ENCODE measurements around the gene SLC1A7.

SLC1A7 gene

DNA sequence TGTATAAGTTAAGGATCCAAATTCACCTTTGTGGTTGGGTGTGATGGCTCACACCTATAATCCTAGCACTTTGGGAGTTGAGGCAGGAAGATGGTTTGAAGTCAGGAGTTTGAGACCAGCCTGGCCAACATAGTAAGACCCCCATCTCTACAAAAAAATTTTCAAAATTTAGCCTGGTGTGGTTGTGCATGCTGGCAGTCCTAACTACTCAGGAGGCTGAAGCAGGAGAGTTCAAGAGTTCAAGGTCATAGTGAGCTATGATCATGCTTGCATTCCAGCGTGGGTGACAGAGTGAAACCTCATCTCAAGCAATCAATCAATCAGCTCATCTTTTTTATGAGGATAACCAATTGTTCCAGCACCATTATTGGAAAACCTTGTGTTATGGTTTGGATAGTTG lies 16.5 kb upstream of the SLC1A7 start:
- no peak for DNase-seq (ENCODE audit: low spot score)

DNA sequence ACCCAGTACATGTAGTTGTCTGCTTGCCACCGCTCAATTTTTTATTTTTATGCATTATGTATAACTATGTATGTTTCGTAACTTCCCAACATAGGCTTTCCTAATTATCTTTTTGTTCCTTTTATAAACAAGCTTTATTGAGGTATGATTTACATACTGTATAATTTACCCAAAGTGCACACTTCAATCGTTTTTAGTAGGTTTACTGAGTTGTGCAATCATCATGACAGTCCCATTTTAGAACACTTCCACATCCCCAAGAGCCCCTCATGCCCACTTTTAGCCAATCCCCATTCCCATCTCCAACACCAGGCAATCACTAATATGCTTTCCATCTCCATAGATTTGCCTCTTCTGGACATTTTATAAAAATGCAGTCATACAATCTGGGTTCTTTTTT lies 14.3 kb upstream of the SLC1A7 start:
- DNase-seq (ENCODE audit: low spot score): no peak

DNA sequence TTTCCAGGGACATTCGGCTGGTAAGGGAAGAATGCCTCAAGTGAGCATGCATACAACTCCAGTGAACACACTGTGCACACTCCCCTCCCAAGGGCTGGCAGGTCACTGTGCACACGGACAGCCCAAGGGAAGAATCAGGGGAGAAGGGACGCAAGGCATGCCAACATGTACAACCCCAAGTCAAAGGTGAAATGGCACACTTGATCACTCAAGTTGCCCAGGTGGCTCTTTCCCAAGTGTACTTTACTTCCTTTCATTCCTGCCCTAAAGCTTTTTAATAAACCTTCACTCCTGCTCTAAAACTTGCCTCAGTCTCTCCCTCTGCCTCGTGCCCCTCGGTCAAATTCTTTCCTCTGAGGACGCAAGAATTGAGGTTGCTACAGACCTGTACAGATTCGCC lies 13.5 kb upstream of the SLC1A7 start:
- DNase-seq (ENCODE audit: low spot score): no peak

DNA sequence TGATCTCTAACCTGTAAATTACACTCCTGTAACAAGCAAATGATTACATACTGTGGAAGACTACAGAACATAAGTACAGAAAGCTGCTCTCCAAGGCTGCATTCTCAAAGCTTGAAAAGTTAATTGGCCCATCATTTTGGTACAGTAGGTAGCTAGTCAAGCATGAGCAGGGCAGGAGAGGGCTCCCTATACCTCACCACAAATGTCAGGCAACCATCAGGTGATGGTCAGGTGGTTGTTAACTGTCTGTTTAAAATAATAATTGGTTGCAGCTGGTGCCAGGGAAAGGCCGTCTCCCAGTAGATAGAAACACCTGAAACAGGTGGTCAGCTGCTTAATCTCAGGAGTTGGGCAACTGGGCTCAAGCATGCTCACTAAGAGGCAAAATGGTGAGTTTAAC lies 13.1 kb upstream of the SLC1A7 start:
- DNase-seq (ENCODE audit: low spot score): no peak

DNA sequence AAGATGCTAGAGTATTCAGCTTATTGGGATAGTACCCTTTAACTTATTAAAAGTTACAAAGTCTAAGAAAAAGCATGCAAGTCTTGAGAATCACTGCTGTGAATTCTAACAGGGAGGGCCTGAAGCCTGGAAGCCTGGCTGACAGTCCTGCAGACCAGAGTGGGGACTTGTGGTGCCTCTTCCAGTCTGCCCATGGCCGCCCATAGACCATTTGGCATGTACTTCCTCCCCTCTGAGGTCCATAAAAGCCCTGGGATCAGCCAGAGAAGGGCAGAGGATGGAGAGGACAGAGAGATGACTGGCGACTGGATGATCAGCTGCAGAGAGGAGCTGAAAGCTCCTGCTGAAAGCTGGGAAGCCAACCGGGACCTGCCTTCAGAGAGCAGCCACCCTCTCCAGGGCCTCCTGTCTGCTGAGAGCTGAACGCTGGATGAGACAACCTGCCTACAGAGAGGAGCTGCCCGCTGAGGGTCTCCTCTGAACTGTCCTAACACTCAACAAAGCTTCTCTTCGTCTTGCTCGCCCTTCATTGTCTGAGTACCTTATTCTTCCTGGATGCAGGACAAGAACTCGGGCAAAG lies 12.5 kb upstream of the SLC1A7 start:
- DNase-seq (ENCODE audit: low spot score): no peak

DNA sequence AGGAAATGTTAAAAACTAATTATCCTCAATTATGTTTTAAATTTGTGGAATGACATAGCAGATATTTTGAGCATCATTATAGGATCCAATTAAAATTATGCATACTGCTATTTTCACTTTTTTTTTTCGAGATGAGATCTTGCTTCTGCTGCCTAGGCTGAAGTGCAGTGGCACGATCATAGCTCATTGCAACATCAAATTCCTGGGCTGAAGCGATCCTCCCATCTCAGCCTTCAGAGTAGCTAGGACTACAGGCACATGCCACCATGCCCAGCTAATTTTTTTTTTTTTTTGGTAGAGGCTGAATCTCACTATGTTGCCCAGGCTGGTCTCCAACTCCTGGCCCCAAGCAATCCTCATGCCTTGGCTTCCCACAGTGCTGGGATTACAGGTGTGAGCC lies 11.3 kb upstream of the SLC1A7 start:
- DNase-seq (ENCODE audit: low spot score): no peak

DNA sequence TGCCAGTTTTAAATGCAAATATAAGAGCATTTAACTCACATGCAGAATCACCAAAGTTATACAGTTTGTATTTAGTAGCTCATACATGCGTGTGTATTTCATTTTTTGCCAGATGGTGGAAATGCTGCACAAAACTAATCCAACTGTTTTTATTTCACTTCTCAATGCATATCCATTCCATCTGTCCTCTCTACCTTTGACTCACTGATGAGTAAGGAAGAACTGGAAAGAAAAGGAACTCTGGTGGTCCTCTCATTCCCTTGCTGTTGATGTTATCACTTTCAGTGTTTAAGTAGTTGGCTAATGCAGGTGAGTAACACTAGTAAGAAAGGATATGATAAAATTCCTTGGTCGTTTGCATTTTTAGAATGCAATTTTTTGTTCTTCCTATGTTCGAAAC lies 5.7 kb upstream of the SLC1A7 start:
- no peak for DNase-seq (ENCODE audit: low spot score)

DNA sequence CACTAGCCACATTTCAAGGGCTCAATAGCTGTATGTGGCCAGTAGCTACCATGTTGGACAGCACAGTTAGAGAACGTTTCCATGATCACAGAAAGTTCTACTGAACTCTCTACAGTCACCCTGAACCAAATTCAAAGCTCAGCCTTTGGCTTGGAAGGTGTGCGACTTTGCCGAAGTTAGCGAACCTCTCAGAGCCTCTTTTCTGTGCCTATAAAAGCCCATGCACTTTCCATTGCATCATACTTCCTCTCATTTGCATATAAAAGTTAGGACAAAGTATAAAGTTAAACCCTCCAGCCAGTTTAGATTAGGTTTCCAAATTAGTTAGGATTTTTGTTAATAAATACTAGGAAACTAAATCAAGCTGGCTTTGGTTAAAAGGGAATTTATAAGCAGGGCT lies 4.7 kb upstream of the SLC1A7 start:
- DNase-seq (ENCODE audit: low spot score): no peak

DNA sequence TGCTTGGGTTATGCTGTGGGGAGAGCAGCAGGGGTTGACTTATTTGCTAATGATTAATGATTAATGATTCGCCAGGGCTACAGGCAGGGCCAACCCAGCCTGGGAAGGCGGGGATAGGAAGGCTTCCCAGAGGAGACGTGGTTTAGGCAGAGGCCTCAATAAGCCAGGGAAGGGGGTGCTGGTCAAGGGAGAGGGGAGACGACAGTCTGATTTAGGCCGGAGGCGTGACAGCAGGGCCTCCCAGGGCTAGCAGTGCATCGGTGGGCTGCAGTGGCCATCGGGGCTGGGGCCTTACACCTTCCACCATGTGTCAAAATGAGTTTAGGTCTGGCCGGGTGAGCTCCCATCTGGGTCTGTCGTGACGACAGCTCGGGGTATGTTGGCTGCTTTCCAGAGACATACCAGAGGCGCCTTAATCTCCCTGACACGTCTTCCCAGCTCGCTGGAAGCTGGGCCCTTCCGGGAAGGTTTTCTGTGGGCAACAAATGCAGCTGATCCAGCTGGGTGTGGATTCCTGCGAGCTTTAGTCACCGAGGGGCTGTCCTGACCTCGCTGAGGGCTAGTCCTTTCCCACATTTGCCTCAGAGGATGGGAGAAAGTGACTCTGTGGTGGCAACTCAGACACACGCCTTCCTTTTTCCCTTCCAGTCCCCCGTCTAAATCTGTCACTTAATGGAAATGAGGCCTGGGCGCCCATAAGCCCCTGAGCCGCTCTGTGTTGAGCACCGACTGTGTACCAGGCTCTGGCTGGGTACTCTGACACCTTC lies 3.7 kb upstream of the SLC1A7 start:
- peak; percentile 74 for DNase-seq (ENCODE audit: low spot score)

DNA sequence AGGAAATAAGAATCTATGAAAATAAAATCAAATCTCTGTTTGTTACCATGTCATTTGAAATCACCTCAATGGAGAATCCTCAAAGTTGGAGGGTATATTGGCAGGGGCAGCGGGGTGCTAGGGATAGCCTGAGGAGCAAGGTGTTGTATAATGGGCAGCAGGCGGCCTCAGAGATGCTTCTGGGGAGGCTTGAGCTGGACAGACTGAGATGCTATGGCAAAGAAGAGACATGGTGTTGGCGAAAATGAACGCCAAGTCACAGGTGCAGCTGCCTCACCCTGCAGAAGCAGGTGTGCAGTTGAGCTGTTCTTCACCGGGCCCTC lies 3.1 kb upstream of the SLC1A7 start:
- no peak for DNase-seq (ENCODE audit: low spot score)

DNA sequence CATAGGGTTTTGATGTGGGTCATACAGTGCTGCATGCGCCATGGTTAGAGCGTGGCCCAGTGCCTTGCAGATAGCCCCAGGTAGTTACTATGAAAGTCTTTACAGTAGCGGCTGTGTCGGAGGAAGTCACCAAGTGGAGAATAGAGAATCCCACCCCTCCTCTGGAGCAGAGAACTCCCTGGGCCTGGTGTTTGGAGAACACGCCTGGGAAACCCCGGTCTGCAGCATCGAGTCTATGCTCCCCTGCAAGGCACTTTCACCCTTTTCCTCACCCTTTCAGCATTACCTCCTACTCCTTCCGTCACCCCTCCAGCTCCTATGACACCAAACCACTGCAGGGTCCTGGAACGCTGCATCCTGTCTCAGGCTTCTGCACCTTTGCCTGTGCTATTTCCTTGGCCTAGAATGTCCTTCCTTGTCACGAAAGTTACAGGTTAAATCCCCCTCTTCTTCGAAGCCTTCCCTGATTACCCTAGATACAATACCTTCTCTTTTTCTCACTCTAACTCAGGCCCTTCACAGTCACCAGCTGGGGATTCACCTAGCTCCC lies 2.7 kb upstream of the SLC1A7 start:
- DNase-seq (ENCODE audit: low spot score): no peak

DNA sequence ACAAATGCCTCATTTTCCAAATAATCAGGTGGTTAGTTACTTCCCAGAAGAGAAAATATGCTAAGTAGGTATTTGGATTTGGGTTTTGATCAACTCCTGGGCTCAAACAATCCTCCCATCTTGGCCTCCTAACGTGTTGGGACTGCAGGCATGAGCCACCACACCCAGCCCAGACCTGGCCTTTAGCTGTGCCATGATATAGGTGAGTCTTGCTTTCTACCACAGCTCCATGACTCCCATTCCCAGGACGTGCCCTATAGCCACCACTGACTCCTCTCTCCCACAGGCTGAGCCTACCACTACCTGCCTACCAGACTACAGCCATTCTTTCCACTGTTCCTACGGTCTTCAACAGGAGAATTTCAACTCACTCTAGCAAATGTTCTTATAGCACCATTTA lies 1.8 kb upstream of the SLC1A7 start:
- no peak for DNase-seq (ENCODE audit: low spot score)

DNA sequence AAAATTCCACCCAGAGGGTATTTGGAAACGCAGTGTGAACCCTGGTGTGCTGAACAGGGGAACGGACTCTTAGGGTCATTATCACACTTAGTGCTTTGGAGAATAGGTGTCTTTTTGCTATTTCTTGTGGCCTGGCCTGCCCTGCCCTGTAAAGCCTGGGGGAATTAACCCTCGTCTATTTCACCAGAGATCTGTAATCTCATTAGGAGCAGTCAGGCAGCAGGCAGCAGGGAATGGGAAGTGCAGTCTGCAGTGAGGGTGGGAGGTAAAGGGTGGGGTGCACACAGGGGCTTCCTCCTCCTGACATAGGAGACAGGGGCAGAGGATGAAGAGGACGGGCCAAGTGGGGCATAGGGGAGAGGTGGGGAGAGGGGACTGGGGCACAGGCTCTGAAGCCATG lies 1.1 kb upstream of the SLC1A7 start:
- DNase-seq (ENCODE audit: low spot score): no peak

DNA sequence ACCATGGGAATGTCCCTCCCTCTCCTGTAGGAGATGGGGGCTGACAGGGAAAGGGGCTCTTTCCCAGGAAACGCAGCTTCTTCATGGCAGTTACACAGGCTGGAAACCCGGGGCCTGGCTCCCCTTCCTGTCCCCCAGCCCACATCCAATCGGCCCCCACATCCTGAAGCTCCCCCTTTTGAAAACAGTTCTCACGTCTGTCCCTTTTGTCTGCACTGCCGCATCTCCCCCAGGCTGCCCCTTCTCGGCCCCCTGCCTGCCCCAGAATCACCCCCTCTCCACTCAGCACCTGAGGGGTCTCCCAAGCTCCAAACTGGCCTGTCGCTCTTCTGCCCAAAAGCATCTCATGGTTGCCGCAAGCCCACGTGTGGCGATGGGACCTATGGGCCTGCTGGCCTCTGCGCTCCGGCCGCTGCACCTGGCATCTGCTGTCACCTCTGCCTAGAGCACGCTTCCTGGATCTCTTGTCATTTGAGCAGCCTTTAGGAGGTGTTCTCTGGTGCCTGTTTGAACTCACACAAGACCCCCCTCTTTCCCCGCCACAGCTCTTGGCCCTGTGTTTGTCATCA lies 867 bp downstream of the SLC1A7 start:
- no peak for DNase-seq (ENCODE audit: low spot score)

DNA sequence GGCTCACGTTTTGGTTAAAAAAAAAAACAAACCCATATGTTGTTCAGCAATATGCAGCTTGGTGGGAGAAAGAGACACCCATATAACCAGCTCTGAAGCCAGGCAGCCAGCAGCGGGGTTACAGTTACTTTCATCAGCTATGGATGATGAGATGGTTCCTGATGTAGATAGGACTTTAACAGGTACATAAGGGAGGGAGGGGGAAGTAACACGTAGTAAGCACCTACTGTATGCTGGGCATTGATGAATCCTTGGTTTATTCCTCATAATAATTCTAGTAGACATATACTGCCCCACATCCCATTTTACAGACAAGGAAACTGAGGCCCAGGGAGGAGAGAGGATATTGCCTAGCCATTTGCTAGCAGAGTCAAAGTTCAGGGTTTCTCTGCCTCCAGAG lies 2.0 kb downstream of the SLC1A7 start:
- no peak for DNase-seq (ENCODE audit: low spot score)

DNA sequence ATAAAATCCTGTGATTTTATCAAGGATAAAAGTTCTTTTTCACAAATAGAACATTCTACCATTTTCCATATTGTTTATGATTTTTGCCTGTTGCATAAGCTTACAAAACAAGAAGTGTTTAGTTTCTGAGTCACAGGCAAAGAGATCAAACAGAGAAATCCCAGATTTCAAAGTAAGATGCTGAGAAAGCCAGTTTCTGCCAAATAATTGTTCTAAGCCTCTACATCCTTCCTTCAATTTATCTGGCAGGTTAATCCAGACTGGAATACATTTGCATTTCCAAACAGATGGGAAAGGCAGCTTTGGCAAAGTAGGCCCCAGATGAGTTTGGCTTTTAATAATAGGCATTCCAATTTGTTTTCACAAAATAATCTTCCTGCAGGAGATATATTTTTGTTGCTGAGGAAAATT lies 2.5 kb downstream of the SLC1A7 start:
- no peak for DNase-seq (ENCODE audit: low spot score)

DNA sequence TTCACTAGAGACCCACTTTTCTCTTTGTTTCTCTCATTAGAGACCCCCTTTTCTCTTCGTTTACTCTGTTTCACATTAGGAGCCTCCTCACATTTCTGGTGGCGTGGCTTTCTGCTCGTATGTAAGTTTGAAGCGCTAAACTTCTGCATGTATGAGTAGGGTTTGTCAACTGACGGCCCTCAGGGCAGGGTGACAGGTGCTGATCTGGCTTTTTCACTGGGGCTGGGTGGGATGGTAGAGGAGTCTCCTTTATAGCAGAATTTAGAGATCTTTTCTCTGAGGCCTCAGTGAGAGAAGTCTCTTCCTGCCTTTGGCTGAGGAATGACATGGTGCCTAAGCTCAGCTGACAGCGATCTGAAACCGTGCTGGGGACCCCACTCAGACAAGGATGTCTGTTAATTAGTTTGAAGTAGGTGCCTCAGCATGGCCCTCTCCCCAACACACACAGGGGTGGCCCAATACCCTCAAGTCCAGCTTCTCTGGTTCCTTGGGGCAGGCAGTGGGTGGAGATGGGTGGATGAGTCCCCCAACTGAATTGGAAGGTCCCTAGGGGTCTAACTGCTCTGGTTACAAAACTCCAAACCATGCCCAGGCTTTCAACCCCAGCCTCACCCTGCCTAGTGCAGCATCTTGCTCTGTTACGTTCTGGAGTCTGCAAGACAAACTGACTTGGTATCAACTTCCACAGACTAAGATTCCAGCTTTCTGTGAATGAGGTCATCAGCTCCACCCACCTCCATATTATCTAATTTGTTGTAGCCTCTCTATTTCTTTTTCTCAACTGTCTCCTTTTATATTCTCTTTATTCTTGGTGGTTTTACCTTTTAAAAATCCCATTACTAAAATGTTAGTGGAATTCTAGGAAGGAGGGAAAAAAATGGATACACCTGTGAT lies 3.2 kb downstream of the SLC1A7 start:
- DNase-seq (ENCODE audit: low spot score): no peak

DNA sequence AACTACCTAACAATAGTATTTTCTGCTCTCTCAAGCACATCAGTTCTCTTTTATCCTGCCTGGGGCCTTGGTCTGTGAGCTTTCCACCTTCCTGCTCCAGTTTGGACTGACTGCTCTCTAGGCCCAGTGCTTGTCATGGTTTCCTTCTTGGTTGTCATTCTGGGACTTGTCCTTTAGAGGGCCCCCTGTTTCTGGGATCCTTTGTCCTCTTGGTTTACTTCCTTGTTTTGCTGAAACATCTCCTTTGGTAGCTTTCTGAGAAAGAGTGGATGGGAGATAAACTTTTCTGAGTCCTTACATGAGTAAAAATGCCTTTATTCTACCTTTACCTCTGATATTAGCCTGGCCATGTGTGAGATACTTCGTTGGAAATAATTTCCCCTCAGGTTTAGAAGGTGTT lies 4.7 kb downstream of the SLC1A7 start:
- no peak for DNase-seq (ENCODE audit: low spot score)

DNA sequence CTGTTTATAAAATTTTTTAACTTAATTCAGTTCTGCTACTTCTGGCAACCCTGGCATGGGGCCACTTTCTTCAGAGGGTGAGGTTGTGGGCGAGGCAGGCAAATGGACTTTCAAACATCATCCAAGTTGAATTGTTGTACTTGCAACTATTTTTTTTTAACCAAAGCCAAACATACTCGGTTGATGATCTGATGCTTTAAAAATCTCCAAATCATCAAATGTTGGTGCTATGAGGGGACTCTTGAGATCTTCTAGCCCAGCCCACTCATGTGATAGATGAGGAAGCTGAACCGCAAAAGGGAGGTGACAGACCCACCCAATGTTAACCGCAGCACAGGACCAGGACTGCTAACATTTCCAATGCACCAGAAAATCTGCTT lies 6.7 kb downstream of the SLC1A7 start:
- peak; percentile 49 for DNase-seq (ENCODE audit: low spot score)

DNA sequence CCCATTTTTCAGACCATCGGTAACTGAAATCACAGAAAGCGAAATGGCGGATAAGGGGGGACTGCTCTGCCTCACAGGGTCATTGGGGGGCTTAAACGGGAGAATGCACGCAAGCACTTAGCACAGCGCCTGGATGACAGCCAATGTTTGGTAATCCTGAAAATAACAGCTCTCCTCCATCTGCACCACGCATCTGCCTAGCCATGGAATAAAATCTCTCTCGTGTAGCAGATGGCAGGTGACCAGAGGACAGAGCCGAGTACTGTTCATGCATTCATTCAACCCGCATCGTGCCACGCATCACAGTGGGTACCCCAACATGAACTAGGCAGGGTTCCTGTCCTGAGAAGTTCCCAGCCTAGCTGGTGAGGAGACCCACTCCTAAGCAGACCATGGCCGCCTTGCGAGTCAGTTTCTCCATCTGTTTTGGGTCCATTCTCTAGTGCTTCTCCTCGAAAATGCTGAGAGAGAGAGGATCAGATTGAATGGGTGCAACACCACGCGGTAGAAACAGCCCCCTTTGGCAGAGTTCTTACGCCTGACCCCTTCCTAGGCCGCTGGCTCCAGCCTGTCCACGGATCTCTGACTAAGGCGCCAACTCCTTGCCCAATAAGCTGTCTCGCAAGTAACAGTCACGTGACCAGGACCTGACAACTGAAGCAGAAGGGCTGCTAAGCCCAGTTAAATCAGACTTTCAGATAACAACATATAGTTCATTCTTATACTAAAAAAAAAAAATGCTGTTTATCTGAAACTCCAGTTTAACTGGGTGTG lies 7.3 kb downstream of the SLC1A7 start:
- DNase-seq (ENCODE audit: low spot score): peak; percentile 48

DNA sequence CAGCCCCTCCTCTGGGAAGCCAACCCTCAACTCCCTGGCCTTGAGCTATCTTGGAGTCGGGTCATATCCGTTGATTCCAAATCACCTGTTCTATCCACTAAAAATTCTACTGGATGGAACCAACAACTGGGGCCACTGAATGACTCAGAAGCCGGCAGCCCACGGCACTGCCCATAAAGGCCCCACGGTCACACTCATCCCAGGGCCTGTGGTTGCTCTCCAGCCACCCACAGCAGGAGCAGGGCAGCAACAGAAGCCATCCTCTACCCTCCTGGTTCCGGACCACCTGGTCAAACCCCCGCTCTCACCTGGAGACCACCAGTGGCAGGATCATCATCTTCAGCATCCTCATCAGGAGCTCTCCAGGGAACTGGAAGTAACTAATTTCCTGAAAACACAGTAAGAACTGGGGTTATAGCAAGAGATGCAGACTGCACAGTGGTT lies 8.4 kb downstream of the SLC1A7 start:
- no peak for DNase-seq (ENCODE audit: low spot score)
